Loucy (cell line): Measurements from ENCODE around the gene SLC50A1.

Experiments used
- H2AFZ ChIP-seq: fragments of 200-600 bp; sonication (generic); 2 replicates; pipeline ENCODE4 v1.6.0; 2016; ENCODE audit warnings: antibody characterized with exemption, mild to moderate bottlenecking, low read length, moderate library complexity
- H3F3A ChIP-seq: fragments of 200-600 bp; 2 replicates; pipeline ENCODE4 v1.6.0; 2016; ENCODE audit warnings: antibody characterized with exemption, low read depth, mild to moderate bottlenecking
- H3K27me3 ChIP-seq: fragments of 200-600 bp; sonication (generic); 2 replicates; pipeline ENCODE4 v1.6.1; 2014; ENCODE audit warnings: low read length, mild to moderate bottlenecking; ENCODE audit not compliant: insufficient read depth, poor library complexity, severe bottlenecking
- H3K36me3 ChIP-seq: fragments of 200-600 bp; sonication (generic); 2 replicates; pipeline ENCODE4 v1.6.1; 2016; ENCODE audit warnings: low read length; ENCODE audit not compliant: insufficient read depth
- H3K4me1 ChIP-seq: fragments of 200-600 bp; sonication (generic); 2 replicates; pipeline ENCODE4 v1.5.1; 2014; ENCODE audit warnings: low read length, mild to moderate bottlenecking; ENCODE audit not compliant: insufficient read depth, poor library complexity, severe bottlenecking
- H3K4me2 ChIP-seq: fragments of 200-600 bp; sonication (generic); 2 replicates; pipeline ENCODE4 v1.6.0; 2014; ENCODE audit warnings: antibody characterized with exemption, low read length, low read depth, mild to moderate bottlenecking; ENCODE audit not compliant: poor library complexity, severe bottlenecking
- H3K4me3 ChIP-seq: fragments of 200-600 bp; sonication (generic); 2 replicates; pipeline ENCODE4 v1.5.1; 2014; ENCODE audit warnings: low read length, mild to moderate bottlenecking, mixed read lengths; ENCODE audit not compliant: poor library complexity, severe bottlenecking
- H3K79me2 ChIP-seq: fragments of 200-600 bp; sonication (generic); 2 replicates; pipeline ENCODE4 v1.6.1; 2014; ENCODE audit warnings: low read length; ENCODE audit not compliant: insufficient read depth
- H3K9ac ChIP-seq: fragments of 200-600 bp; sonication (generic); 2 replicates; pipeline ENCODE4 v1.6.0; 2014; ENCODE audit warnings: mild to moderate bottlenecking, low read depth, low read length, moderate library complexity; ENCODE audit not compliant: poor library complexity, severe bottlenecking
- H3K9me2 ChIP-seq: fragments of 200-600 bp; sonication (generic); replicated peaks from 2 replicates; pipeline ENCODE4 v1.6.1; 2016; ENCODE audit warnings: low read depth, low read length, mixed read lengths
- H3K9me3 ChIP-seq: fragments of 200-600 bp; sonication (generic); 2 replicates; pipeline ENCODE4 v1.6.1; 2014; ENCODE audit warnings: mild to moderate bottlenecking, antibody characterized with exemption, low read length, low read depth; ENCODE audit not compliant: insufficient read depth
- H4K20me1 ChIP-seq: fragments of 200-600 bp; sonication (generic); 2 replicates; pipeline ENCODE4 v1.6.0; 2014; ENCODE audit warnings: antibody characterized with exemption, low read length, mild to moderate bottlenecking; ENCODE audit not compliant: insufficient read depth, poor library complexity, severe bottlenecking
- EZH2phosphoT487 ChIP-seq: fragments of 200-600 bp; IDR thresholded peaks from 2 replicates; pipeline ENCODE4 v1.6.1; 2018; ENCODE audit warnings: antibody characterized with exemption, mild to moderate bottlenecking, moderate library complexity, borderline replicate concordance
- TF ChIP-seq, protein P1 (sequence below): fragments of 200-600 bp; sonication (generic); conservative IDR thresholded peaks from 2 replicates; pipeline ENCODE4 v1.5.1; 2014; ENCODE audit warnings: mild to moderate bottlenecking, antibody characterized with exemption, low read length

SLC50A1 gene

DNA sequence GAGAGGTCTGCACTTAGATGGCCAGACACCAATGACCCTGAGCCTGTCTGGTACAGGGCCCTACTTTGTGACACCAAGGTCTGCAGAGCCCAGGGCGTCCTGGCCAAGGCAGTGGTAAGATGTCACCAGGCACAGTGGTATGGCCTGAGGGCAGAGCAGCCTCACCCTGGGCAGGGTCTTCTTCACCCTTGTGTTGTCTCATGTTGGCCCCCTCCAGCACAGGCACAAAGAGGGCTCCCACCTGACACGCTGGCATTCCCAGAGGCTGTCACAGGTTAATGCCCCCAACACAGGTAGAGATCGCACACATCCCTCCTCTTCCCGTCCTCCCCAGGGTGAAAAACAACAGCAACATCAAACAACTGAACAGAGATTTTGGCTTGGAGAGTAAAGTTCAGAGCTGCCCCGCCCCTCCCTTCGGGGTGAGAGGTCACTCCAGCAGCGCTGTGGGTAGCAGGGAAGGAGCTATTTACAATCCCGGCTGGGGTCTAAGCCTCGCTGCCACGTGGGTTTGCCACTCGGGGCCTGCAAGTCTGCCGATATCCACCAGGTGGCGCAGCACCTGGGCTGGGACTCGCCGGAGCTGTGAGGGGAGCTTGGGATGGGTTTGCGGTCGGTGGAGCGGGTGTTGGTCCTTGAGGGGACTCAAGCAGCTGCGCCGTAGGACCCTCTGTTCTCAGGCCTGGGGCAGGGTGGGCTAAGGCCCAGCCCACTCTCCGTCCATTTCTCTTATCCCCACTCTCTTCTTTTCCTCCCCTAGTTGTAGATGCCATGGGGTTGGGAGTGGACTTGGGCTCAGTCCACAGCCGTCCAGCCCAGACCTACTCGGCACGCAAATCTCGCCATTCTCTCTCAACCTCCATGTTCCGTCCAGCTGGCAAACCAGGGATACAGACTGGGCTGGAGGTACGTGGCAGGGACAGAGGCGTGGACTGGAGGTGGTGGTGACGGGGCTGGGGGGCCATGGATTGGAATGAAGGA lies 44.3 kb upstream of the SLC50A1 start:
- H3K79me2 ChIP-seq, result peaks cover 6% of the 10 kb centered on the region; the same call in 1 of the 2 replicates
- peak overlapping the region; percentile 27 for H3K4me2 ChIP-seq
- H3K27me3 ChIP-seq, result no peaks in the 10 kb centered on the region
- H3K9ac ChIP-seq, result no peak overlapping the region
- no peaks in the 10 kb centered on the region for H4K20me1 ChIP-seq
- 0 out of 2 replicates have a peak, but pooled peaks cover 2% of the 10 kb centered on the region for H3F3A ChIP-seq
- H3K9me2 ChIP-seq, result no peaks in the 10 kb centered on the region
- H2AFZ ChIP-seq, result peak overlapping the region; percentile 83
- H3K9me3 ChIP-seq, result no peaks in the 10 kb centered on the region
- peaks cover 12% of the 10 kb centered on the region for H3K4me1 ChIP-seq
- H3K36me3 ChIP-seq, result no peaks in the 10 kb centered on the region
- H3K4me3 ChIP-seq, result no peak overlapping the region
- TF ChIP-seq, protein P1, sequence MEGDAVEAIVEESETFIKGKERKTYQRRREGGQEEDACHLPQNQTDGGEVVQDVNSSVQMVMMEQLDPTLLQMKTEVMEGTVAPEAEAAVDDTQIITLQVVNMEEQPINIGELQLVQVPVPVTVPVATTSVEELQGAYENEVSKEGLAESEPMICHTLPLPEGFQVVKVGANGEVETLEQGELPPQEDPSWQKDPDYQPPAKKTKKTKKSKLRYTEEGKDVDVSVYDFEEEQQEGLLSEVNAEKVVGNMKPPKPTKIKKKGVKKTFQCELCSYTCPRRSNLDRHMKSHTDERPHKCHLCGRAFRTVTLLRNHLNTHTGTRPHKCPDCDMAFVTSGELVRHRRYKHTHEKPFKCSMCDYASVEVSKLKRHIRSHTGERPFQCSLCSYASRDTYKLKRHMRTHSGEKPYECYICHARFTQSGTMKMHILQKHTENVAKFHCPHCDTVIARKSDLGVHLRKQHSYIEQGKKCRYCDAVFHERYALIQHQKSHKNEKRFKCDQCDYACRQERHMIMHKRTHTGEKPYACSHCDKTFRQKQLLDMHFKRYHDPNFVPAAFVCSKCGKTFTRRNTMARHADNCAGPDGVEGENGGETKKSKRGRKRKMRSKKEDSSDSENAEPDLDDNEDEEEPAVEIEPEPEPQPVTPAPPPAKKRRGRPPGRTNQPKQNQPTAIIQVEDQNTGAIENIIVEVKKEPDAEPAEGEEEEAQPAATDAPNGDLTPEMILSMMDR, result peak; percentile 95
- no peak for TF ChIP-seq EZH2phosphoT487

DNA sequence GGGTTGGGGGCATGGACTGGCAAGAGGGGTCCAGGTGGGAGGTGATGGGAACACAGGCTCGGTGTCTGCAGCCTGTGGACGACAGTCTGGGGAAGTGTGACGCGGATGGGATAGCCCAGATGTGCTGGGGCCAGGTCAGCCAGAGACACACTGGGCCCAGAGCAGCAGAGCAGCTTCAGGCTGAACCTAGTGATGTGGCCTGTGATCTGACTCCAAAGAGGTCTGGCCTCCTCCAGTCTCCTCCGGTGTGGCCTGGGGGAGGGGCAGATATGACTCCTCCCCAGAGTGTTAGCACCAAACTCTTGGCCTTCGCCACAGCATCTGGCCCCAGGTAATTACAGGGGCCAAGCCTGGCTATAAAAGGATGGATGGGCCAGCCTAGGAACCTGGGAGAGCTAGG lies 43.5 kb upstream of the SLC50A1 start:
- no peaks in the 10 kb centered on the region for H3K36me3 ChIP-seq
- H3K9me2 ChIP-seq, result no peaks in the 10 kb centered on the region
- H2AFZ ChIP-seq, result no peak overlapping the region
- H3K79me2 ChIP-seq, result no peaks in the 10 kb centered on the region
- H3K9ac ChIP-seq, result no peak overlapping the region
- H3K4me2 ChIP-seq, result no peak overlapping the region
- H3K27me3 ChIP-seq, result no peaks in the 10 kb centered on the region
- H3K4me3 ChIP-seq, result no peak overlapping the region
- H3K4me1 ChIP-seq, result peaks cover 5% of the 10 kb centered on the region
- H4K20me1 ChIP-seq, result no peaks in the 10 kb centered on the region
- no peaks in the 10 kb centered on the region for H3K9me3 ChIP-seq
- 0 out of 2 replicates have a peak, but pooled peaks cover 2% of the 10 kb centered on the region for H3F3A ChIP-seq
- TF ChIP-seq EZH2phosphoT487, result no peak

DNA sequence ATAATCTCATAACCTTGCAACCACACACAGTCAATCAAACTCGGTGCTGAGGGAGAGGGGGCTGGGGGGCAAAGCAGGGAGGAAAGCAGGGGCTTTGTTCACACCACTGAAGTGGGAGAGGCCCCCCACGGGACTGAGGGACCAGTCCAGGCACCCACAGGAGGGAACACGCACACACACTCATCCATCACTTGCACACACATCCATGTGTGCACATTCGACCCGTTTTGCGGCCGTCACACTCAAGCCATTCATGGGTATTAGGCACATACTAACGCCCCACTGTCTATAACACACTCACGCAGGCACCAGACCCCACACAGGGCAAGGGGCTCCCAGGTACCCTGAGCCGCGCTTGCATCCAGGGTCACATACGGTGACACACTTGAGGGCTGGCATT lies 43.0 kb upstream of the SLC50A1 start:
- Histone ChIP-seq H3K36me3 (no peaks in the 10 kb centered on the region), H3F3A (0 out of 2 replicates have a peak, but pooled peaks cover 2% of the 10 kb centered on the region), H3K9me3 (no peaks in the 10 kb centered on the region), H3K9me2 (no peaks in the 10 kb centered on the region), H4K20me1 (no peaks in the 10 kb centered on the region), H2AFZ (no peak overlapping the region), H3K4me3 (no peak overlapping the region), H3K9ac (no peak overlapping the region), H3K4me2 (no peak overlapping the region), H3K79me2 (no peaks in the 10 kb centered on the region), H3K27me3 (no peaks in the 10 kb centered on the region), H3K4me1 (peaks cover 4% of the 10 kb centered on the region)
- no peak for TF ChIP-seq EZH2phosphoT487

DNA sequence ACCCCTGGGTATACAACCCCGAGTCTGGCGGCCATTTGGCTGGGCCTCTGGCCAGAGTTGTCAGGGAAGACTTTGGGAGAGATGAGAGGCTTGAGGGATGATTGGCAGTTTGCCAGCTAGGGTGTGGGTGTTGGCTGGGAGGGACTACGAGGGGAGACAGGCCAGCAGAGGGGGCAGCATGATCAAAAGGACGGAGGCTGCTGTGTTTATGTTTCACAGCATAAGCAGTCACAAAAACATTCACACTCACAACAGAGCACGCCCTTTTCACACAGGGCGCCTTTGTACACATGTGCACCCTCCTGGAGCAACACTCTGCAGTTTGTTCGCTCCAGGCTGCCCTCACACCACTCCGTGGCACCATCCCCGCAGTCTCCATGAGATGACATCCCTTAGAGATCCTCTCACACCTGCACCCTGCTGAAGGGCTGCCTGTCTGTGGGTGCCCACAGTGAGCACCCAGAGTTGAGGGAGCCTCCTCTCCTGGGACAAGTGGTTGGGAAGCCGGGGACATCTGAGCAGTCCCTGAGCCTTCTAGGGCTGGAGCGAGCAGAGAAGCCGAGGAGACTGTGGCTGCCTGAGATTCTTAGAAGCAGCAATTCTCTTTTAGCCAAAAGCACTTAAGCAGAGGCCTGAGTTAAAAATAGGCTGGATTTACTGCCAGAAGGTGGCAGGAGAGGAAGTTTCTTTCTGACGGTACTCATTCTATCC lies 41.6 kb upstream of the SLC50A1 start:
- Histone ChIP-seq H3K36me3 (no peaks in the 10 kb centered on the region), H4K20me1 (no peaks in the 10 kb centered on the region), H3K9me3 (no peaks in the 10 kb centered on the region), H2AFZ (peak overlapping the region; percentile 18; the same call in 1 of the 2 replicates), H3K27me3 (no peaks in the 10 kb centered on the region), H3K4me1 (peaks cover 4% of the 10 kb centered on the region), H3K4me2 (no peak overlapping the region), H3K9ac (no peak overlapping the region), H3K4me3 (no peak overlapping the region), H3K79me2 (no peaks in the 10 kb centered on the region), H3K9me2 (no peaks in the 10 kb centered on the region), H3F3A (no peaks in the 10 kb centered on the region)
- TF ChIP-seq, protein P1, result peak; percentile 54
- no peak for TF ChIP-seq EZH2phosphoT487
